GM12892 (cell line): Measurements from ENCODE around the gene SDHB.

Experiments
- POLR2A ChIP-seq: IDR thresholded peaks from 2 replicates; pipeline ENCODE4 v1.6.1; 2011; ENCODE audit warnings: low read depth, low read length, control low read depth
- POLR2AphosphoS5 ChIP-seq: IDR thresholded peaks from 2 replicates; pipeline ENCODE4 v1.6.1; 2011; ENCODE audit warnings: low read depth, low read length, control low read depth
- TAF1 ChIP-seq: IDR thresholded peaks from 2 replicates; pipeline ENCODE4 v1.6.1; 2011; ENCODE audit warnings: low read depth, mild to moderate bottlenecking, control low read depth, low read length, borderline replicate concordance

DNA sequence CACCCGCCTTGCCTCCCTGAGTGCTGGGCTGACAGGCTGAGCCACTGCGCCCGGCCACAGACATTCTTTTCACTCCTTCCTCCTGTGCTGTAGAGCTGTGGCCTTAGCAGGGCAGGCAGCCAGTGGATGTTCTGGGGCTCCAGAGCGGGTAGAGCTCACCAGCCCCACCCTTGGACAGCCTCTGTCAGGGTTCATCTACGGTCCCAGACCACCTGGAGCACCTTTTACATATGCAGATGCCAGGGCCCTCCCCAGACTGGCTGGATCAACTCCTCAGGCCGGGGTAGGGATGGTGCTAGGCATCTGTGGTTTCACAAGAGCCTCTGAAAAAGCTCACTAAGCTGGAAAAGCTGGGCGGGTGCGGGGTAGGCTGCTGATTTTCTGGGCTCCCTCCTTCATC, 46.7 kb downstream of the SDHB start:
- TF ChIP-seq POLR2A (no peak), TAF1 (no peak), POLR2AphosphoS5 (no peak)
